Measurements from ENCODE around the gene KNG1.

Gene KNG1

GRCh38 chr3:186722457-186722856 is 5.3 kb downstream of the KNG1 start:
- no peaks in the 10 kb centered on the region for H3K27me3 ChIP-seq (ENCODE audit: control insufficient read depth, insufficient read depth, low read length)
- no peak overlapping the region for H3K9ac ChIP-seq (ENCODE audit: low read length)
- no peaks in the 10 kb centered on the region for H3K4me1 ChIP-seq (ENCODE audit: control insufficient read depth, insufficient read depth, low read length)
- H3K36me3 ChIP-seq (ENCODE audit: control insufficient read depth, insufficient read depth, low read length): no peaks in the 10 kb centered on the region
- H3K27ac ChIP-seq (ENCODE audit: low read depth, low read length): no peak overlapping the region
- no peak overlapping the region for H3K4me3 ChIP-seq (ENCODE audit: low read length)

GRCh38 chr3:186724911-186725310 is 7.8 kb downstream of the KNG1 start:
- Histone ChIP-seq H3K4me3 (ENCODE audit: low read length) (no peak overlapping the region), H3K27me3 (ENCODE audit: control insufficient read depth, insufficient read depth, low read length) (no peaks in the 10 kb centered on the region), H3K36me3 (ENCODE audit: control insufficient read depth, insufficient read depth, low read length) (no peaks in the 10 kb centered on the region), H3K27ac (ENCODE audit: low read depth, low read length) (no peak overlapping the region), H3K4me1 (ENCODE audit: control insufficient read depth, insufficient read depth, low read length) (no peaks in the 10 kb centered on the region), H3K9ac (ENCODE audit: low read length) (no peak overlapping the region)

GRCh38 chr3:186732169-186732766 is 15.1 kb downstream of the KNG1 start:
- H3K27me3 ChIP-seq (ENCODE audit: control insufficient read depth, insufficient read depth, low read length): no peaks in the 10 kb centered on the region
- no peak overlapping the region for H3K27ac ChIP-seq (ENCODE audit: low read depth, low read length)
- H3K9ac ChIP-seq (ENCODE audit: low read length): no peak overlapping the region
- H3K4me3 ChIP-seq (ENCODE audit: low read length): no peak overlapping the region
- H3K36me3 ChIP-seq (ENCODE audit: control insufficient read depth, insufficient read depth, low read length): no peaks in the 10 kb centered on the region
- H3K4me1 ChIP-seq (ENCODE audit: control insufficient read depth, insufficient read depth, low read length): no peaks in the 10 kb centered on the region

- Histone ChIP-seq H3K27ac (ENCODE audit: low read depth, low read length) (no peak overlapping the region), H3K27me3 (ENCODE audit: control insufficient read depth, insufficient read depth, low read length) (no peaks in the 10 kb centered on the region), H3K36me3 (ENCODE audit: control insufficient read depth, insufficient read depth, low read length) (no peaks in the 10 kb centered on the region), H3K4me1 (ENCODE audit: control insufficient read depth, insufficient read depth, low read length) (no peaks in the 10 kb centered on the region), H3K9ac (ENCODE audit: low read length) (no peak overlapping the region), H3K4me3 (ENCODE audit: low read length) (no peak overlapping the region)
Observed at GRCh38 chr3:186742618-186743380, 25.6 kb downstream of the KNG1 start.

GRCh38 chr3:186743666-186744065 is 26.5 kb downstream of the KNG1 start:
- no peak overlapping the region for H3K9ac ChIP-seq (ENCODE audit: low read length)
- H3K4me1 ChIP-seq (ENCODE audit: control insufficient read depth, insufficient read depth, low read length): no peaks in the 10 kb centered on the region
- no peaks in the 10 kb centered on the region for H3K36me3 ChIP-seq (ENCODE audit: control insufficient read depth, insufficient read depth, low read length)
- no peaks in the 10 kb centered on the region for H3K27me3 ChIP-seq (ENCODE audit: control insufficient read depth, insufficient read depth, low read length)
- H3K27ac ChIP-seq (ENCODE audit: low read depth, low read length): no peak overlapping the region
- H3K4me3 ChIP-seq (ENCODE audit: low read length): no peak overlapping the region

- H3K4me3 ChIP-seq (ENCODE audit: low read length): no peak overlapping the region
- no peak overlapping the region for H3K27ac ChIP-seq (ENCODE audit: low read depth, low read length)
- H3K36me3 ChIP-seq (ENCODE audit: control insufficient read depth, insufficient read depth, low read length): no peaks in the 10 kb centered on the region
- H3K9ac ChIP-seq (ENCODE audit: low read length): no peak overlapping the region
- no peaks in the 10 kb centered on the region for H3K27me3 ChIP-seq (ENCODE audit: control insufficient read depth, insufficient read depth, low read length)
- H3K4me1 ChIP-seq (ENCODE audit: control insufficient read depth, insufficient read depth, low read length): no peaks in the 10 kb centered on the region
Observed at GRCh38 chr3:186746008-186746407, 28.8 kb downstream of the KNG1 start.

GRCh38 chr3:186750316-186750715 is 33.2 kb downstream of the KNG1 start:
- H3K27ac ChIP-seq (ENCODE audit: low read depth, low read length): no peak overlapping the region
- H3K4me3 ChIP-seq (ENCODE audit: low read length): no peak overlapping the region
- no peak overlapping the region for H3K9ac ChIP-seq (ENCODE audit: low read length)
- no peaks in the 10 kb centered on the region for H3K27me3 ChIP-seq (ENCODE audit: control insufficient read depth, insufficient read depth, low read length)
- H3K4me1 ChIP-seq (ENCODE audit: control insufficient read depth, insufficient read depth, low read length): no peaks in the 10 kb centered on the region
- no peaks in the 10 kb centered on the region for H3K36me3 ChIP-seq (ENCODE audit: control insufficient read depth, insufficient read depth, low read length)

GRCh38 chr3:186751480-186751879 is 34.3 kb downstream of the KNG1 start:
- H3K36me3 ChIP-seq (ENCODE audit: control insufficient read depth, insufficient read depth, low read length): no peaks in the 10 kb centered on the region
- no peak overlapping the region for H3K27ac ChIP-seq (ENCODE audit: low read depth, low read length)
- no peak overlapping the region for H3K9ac ChIP-seq (ENCODE audit: low read length)
- H3K4me3 ChIP-seq (ENCODE audit: low read length): no peak overlapping the region
- H3K4me1 ChIP-seq (ENCODE audit: control insufficient read depth, insufficient read depth, low read length): no peaks in the 10 kb centered on the region
- no peaks in the 10 kb centered on the region for H3K27me3 ChIP-seq (ENCODE audit: control insufficient read depth, insufficient read depth, low read length)

- no peaks in the 10 kb centered on the region for H3K36me3 ChIP-seq (ENCODE audit: control insufficient read depth, insufficient read depth, low read length)
- H3K4me3 ChIP-seq (ENCODE audit: low read length): no peak overlapping the region
- no peaks in the 10 kb centered on the region for H3K27me3 ChIP-seq (ENCODE audit: control insufficient read depth, insufficient read depth, low read length)
- no peak overlapping the region for H3K27ac ChIP-seq (ENCODE audit: low read depth, low read length)
- no peak overlapping the region for H3K9ac ChIP-seq (ENCODE audit: low read length)
- no peaks in the 10 kb centered on the region for H3K4me1 ChIP-seq (ENCODE audit: control insufficient read depth, insufficient read depth, low read length)
Observed at GRCh38 chr3:186754006-186754405, 36.8 kb downstream of the KNG1 start.

- Histone ChIP-seq H3K9ac (ENCODE audit: low read length) (no peak overlapping the region), H3K27ac (ENCODE audit: low read depth, low read length) (no peak overlapping the region), H3K27me3 (ENCODE audit: control insufficient read depth, insufficient read depth, low read length) (no peaks in the 10 kb centered on the region), H3K4me3 (ENCODE audit: low read length) (no peak overlapping the region), H3K4me1 (ENCODE audit: control insufficient read depth, insufficient read depth, low read length) (no peaks in the 10 kb centered on the region), H3K36me3 (ENCODE audit: control insufficient read depth, insufficient read depth, low read length) (no peaks in the 10 kb centered on the region)
Observed at GRCh38 chr3:186754871-186755270, 37.7 kb downstream of the KNG1 start.

GRCh38 chr3:186757214-186757613 is 40.1 kb downstream of the KNG1 start:
- Histone ChIP-seq H3K4me3 (ENCODE audit: low read length) (no peak overlapping the region), H3K27ac (ENCODE audit: low read depth, low read length) (no peak overlapping the region), H3K4me1 (ENCODE audit: control insufficient read depth, insufficient read depth, low read length) (no peaks in the 10 kb centered on the region), H3K36me3 (ENCODE audit: control insufficient read depth, insufficient read depth, low read length) (no peaks in the 10 kb centered on the region), H3K27me3 (ENCODE audit: control insufficient read depth, insufficient read depth, low read length) (no peaks in the 10 kb centered on the region), H3K9ac (ENCODE audit: low read length) (no peak overlapping the region)

GRCh38 chr3:186757686-186758220 is 40.6 kb downstream of the KNG1 start:
- Histone ChIP-seq H3K4me1 (ENCODE audit: control insufficient read depth, insufficient read depth, low read length) (no peaks in the 10 kb centered on the region), H3K27me3 (ENCODE audit: control insufficient read depth, insufficient read depth, low read length) (no peaks in the 10 kb centered on the region), H3K9ac (ENCODE audit: low read length) (no peak overlapping the region), H3K36me3 (ENCODE audit: control insufficient read depth, insufficient read depth, low read length) (no peaks in the 10 kb centered on the region), H3K27ac (ENCODE audit: low read depth, low read length) (no peak overlapping the region), H3K4me3 (ENCODE audit: low read length) (no peak overlapping the region)

All from rectal smooth muscle tissue (tissue), 1 donor.